ENCODE results near the gene POLQ. TPM values are rescaled to one million over a fixed set of nuclear protein-coding genes. Genes with fewer than 3 reads are reported as not detected.
"Not testable (repeated sequence)": the region's sequence is repeated elsewhere in the genome, so short reads cannot be mapped to it uniquely, and the experiment has no call there.

POLQ gene
- total RNA-seq, 1 donor from 2014 or later: 0.45 TPM

DNA sequence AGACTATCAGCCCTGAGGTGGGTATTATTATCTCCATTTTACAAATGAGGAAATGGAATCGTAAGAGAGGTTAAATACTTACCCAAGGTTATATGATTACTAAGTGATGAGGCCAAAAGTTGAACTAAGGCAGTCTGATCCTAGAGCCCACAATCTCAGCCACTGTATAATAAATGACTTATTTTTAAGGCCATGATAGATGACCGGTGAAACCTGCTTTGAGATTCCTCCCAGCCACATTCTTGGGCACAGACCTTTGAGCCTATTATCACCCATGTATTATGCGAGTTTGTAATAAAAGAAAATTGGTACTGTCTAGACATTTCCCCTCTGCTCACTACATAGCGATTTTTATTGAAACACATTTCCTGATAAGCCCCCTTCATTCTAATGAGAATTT is 37.4 kb downstream of the POLQ start:
- peak; percentile 42 for DNase-seq (ENCODE audit: low read depth)

DNA sequence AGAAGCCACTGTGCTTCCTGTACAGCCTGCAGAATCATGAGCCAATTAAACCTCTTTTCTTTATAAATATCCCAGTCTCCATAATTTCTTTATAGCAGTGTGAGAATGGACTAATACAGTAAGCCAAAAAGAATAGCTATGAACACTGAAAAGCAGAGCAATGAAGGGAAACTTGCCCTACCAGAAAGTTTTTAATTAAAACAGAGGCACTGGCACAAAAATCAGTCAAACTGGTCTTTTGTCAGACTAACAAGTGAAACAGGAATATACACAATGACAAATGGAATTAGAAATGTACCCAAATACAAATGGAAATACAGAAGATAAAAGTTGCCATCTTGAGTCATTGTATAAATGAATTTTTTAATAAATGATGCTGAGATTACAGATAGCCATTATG is 40.5 kb downstream of the POLQ start:
- DNase-seq (ENCODE audit: low read depth): no peak

DNA sequence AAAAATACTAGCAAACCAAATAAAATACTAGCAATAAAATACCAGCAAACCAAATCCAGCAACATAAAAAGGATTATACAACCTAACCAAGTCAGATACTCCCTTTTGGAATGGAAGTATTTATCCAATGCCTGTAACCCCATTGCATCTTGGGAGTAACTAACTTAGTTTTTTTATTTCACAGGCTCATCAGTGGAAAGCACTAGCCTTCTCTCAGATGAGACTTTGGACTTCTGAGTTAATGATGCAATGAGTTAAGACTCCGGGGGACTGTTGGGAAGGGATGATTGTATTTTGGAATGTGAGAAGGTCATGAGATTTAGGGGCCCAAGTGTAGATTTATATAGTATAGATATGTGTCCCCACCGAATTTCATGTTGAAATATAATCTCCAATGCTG is 41.2 kb downstream of the POLQ start:
- peak; percentile 52 for DNase-seq (ENCODE audit: low read depth)

DNA sequence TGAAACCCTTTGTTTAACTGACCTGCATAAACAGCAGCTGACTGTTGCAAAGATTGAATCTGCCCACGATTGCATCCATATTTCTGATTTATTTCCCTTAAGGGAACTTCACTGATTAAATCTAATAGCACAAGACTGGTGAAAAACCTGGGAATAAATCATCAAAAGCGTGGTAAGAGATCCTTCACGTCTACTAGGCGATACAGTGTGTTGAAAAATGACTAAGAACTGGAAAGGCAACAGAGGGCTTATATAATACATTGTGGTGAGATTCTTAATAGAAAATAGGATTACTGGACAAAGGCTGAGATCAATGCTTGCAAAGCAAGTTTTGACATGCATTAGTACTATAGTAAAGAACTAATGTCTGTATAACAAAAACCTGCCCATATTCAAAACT is 49.0 kb downstream of the POLQ start:
- no peak for DNase-seq (ENCODE audit: low read depth)

DNA sequence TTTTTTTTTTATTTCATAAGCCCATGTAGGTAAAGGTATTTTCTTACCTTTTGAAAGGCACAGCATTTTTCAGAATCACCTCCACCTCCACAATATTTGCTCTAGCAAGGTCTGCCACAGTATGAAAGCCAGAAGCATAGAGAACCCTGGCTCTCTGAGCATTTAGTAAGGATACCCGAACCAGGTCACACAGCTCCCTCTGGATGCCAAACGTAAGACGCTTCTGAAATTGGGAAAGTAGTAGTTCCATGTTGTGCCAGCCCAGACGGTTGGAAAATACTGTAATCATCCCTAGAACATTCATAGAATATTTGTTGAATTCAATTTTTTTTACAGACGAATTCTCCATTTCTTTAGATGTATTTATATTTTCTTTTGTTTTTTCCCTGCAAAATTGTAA is 52.4 kb downstream of the POLQ start:
- no peak for DNase-seq (ENCODE audit: low read depth)

DNA sequence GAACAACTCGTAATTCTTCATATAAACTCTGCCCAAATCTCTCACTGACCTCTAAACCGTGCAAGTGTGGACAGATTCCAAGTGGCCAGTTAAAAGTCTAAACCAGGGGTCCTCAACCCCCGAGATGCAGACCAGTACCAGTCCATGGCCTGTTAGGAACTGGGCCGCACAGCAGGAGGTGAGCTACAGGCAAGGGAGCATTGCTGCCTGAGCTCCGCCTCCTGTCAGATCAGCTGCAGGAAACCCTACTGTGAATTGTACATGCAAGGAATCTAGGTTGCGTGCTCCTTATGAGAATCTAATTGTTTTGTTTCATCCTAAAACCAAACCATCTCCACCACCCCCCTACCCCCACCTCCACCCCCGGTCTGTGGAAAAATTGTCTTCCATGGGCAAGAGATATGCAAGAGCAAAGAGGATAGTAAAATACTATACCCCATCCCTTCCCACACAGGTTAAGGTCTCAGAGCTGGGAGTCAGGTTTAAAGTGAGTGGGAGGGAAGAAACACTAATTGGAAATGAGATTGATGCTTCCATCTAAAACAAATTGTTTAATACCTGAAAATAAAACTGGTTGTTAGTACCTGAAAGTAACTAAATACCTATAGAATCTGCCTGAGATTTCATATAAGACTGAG is 54.0 kb downstream of the POLQ start:
- no peak for DNase-seq (ENCODE audit: low read depth)

DNA sequence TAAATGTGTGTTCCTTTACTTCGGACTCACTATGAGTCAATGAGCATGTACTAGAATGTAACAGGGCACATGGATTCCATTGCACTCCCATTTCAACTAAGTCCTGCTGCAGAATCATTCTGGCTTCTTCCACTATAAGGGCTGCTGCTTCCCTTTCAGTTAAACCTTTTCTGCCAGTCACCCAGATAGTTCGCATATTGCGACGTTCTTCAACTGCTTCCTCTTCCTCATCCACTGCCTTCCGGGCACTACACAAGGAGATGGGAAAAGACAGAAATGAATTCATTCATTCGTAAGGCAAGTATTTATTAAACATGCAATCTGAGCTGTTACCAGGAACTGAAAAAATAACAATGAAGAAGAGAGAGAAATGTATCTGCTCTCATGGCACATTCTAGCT is 55.6 kb downstream of the POLQ start:
- no peak for DNase-seq (ENCODE audit: low read depth)

DNA sequence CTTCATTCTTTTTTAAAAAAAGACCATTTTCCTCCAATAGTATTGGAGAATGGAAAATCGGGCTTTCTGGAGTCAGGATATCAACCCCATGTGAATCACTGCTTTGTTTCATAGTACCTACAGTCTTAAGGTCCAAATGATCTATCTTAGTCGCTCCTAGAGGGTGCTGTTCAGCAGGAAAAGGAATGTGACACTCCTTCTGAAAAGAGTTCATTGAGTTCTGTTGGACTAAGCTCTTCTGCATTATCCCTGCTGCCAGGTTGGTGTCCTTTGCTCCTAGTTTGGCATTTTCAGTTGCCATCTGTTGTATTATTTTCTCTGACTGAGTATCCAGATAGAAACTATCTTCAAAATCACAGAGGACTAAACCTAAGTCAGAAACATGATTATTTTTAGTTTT is 57.2 kb downstream of the POLQ start:
- DNase-seq (ENCODE audit: low read depth): peak; percentile 52

DNA sequence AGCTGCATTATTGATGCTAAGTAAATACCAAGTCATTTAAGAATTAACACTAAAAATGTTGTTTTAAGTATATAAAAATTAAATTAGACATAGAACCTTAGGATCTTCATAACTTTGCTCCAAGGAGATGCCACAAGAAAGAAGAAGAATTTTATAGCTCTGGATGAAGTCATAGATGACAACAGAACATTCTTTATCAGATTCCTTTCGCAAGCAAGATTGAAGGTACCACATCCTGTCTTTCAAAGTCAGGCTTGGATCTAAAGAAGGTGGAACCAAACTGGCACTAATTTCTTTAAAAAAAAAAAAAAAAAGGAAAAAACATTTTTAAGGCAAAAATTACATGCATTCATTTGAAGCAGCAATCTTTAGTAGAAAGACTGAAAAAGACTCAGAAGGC is 62.5 kb downstream of the POLQ start:
- DNase-seq (ENCODE audit: low read depth): peak; percentile 41

DNA sequence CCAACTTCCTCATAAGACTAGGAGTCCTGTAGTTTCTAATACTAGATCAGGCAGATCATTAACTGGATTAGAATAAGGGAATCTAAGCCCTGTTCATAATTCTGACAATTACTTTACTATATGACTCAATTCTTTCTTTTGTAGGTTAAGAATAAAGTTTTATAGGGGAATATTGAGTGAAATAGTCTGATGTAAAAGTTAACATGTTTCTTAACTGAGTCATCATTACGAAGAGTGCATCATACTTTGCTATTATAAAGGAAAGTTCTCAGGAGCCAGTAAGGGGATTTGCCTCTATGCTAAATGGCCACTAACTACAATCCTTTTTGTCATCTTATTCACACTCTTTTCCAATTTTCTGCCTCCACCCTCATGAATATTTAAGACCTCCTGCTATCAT is 63.1 kb downstream of the POLQ start:
- peak; percentile 83 for DNase-seq (ENCODE audit: low read depth)

DNA sequence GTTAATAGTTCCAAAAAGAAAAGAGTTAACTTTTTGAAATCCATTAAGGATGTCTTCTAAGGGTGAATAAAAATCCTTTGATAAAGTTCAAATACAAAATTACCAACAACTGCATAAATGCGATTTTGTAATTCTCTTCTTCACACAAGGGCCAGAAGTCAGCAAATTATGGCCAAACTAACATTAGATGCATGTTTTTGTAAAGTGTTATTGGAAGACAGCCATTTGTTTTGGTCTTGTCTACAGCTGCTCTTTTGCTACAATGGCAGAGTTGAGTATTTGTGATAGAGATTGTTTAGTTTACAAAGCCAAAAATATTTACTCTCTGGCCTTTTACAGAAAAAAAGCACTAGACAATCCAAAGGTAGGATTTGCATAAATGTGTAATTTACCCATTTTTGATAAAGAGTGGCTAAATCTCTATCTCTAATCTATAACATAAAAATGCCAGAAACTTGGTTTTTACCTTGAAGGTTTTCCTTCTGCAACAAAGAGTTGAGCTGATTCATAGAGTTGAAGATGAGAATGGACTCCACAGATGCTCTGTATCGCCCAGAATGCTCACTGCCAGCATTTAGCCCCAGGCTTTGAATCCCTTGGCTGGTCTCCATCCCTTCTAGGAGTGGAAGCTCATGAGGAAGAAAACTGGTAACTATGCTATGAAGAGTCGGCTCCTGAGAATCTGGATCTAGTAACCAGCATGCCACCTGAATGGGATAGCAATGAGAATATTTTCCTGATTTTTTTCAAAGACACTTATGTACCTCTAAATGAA is 64.5 kb downstream of the POLQ start:
- no peak for DNase-seq (ENCODE audit: low read depth)

DNA sequence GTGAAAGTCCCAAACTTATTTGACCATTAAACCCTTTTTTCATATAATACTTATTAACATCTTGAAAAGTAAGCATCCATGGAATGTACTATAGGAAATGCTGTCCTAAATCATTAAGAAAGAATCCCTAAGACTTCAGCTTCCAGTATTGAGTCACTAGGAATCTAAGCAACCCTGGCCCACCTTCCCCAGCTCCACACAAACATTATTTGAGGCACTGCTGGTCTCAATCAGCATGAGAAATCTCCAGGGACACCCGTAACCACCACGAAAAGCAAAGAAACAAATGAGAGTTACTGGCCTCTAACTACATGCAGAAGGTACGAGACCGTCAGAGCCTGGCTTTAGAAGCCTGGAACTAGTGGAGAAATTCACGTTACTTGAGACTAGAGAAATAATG is 68.2 kb downstream of the POLQ start:
- DNase-seq (ENCODE audit: low read depth): peak; percentile 36

DNA sequence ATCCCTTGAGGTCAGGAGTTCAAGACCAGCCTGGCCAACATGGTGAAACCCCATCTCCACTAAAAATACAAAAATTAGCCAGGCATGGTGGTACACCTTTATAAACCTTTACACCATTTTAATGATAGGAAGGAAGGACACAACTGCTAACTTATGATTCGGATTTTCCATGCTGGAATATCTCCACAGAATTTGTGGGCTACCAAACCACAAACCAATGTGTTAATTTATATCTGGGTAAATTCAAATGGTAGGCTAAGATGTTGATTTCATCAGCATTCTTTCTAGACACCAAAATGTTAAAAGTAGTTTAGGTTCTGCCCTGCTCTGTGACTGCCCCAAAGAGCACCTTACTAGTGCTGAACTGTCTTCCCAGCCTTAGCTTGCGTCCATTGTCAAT is 72.8 kb downstream of the POLQ start:
- DNase-seq (ENCODE audit: low read depth): no peak

DNA sequence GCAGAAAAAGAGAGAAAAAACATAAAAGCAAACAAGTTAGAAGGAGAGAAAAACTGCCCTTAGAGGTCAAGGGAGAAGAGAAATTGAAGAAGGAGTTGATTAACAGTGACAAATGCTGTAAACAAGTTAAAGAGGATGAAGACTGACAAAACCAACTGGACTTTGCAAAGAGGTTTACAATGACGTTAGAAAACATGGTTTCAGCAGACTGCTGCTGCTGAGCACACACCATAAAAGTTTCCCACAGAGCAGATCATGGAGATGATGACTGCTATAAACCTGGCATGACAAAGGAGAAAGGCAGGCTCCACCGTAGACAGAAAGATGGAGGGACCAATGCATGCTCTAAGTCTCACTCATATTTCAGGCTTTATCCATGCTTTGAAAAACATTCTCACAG is 78.7 kb downstream of the POLQ start:
- DNase-seq (ENCODE audit: low read depth): no peak

DNA sequence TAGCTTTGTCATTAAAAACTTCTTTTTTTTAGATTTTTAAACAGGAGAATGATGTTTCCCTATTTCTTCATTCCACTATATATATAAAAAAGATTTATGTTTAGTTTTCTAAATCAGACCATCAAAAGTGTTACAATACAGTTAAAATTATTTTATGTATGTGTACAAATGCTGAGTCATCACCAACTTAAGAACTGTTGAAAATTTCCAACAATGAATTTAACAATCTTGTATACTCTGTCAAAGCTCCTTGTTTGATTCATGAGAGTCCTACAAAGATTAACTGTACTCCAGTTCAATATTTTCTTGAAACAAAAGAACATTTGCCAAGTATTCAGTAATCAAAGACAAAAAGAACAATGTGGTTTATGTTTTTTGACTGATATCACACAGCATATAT is 82.0 kb downstream of the POLQ start:
- no peak for DNase-seq (ENCODE audit: low read depth)

DNA sequence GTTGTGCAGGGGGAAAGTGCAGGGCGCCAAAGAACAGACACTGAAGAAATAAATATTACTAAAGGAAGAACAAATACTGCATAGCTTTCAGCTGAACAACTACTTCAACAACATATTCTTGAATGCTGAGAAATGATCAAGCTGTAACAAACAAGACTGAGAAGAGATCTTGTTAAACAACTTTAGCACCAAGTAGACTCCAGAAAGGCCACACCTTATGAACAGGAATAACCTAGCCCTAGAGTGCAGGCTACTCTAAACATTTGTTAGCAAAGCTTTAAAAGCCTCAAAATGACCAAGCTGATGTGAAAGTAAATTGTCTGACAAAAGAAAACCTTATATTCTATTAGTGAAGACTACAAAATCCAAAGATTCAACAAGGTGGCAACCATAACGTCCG is 83.2 kb downstream of the POLQ start:
- DNase-seq (ENCODE audit: low read depth): no peak

DNA sequence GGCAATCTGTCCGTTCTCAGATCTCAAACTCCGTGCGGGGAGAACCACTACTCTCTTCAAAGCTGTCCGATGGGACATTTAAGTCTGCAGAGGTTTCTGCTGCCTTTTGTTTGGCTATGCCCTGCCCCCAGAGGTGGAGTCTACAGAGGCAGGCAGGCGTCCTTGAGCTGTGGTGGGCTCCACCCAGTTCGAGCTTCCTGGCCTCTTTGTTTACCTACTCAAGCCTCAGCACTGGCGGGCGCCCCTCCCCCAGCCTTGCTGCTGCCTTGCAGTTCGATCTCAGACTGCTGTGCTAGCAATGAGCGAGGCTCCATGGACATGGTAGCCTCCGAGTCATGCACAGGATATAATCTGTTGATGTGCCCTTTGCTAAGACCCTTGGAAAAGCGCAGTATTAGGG is 94.0 kb downstream of the POLQ start:
- DNase-seq (ENCODE audit: low read depth): not testable (repeated sequence)

DNA sequence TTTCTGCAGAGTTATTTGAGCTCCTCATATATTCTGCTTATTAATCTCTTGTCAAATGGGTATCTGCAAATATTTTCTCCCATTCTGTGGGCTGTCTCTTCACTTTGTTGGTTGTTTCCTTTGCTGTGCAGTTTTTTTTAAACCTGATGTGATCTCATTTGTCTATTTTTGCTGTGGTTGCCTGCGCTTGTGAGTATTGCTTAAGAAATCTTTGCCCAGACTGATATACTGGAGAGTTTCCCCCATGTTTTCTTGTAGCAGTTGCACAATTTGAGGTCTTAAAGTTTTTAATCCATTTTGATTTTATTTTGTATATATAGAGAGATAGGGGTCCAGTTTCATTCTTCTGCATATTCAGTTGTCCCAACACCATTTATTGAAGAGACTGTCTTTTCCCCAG is 102.3 kb downstream of the POLQ start:
- no peak for DNase-seq (ENCODE audit: low read depth)

DNA sequence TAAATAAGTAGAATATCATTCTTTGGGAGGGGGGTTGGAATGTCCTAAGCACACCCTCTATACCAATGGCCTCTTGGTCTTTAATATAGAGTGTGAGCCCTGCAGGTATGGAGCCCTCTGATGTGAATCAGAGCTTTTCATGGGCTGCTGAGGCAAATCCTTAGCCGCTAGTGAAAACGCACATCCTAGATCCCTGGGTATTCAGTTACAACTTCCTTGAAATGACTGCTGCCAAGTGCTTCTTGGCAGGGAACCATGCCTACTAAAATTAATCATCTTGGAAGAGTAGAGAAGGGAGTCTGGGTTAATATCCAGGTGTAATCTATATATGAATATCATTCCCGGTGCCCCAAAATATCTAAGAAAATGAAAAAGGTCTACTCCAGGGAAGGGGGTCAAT is 109.1 kb downstream of the POLQ start:
- DNase-seq (ENCODE audit: low read depth): peak; percentile 14

DNA sequence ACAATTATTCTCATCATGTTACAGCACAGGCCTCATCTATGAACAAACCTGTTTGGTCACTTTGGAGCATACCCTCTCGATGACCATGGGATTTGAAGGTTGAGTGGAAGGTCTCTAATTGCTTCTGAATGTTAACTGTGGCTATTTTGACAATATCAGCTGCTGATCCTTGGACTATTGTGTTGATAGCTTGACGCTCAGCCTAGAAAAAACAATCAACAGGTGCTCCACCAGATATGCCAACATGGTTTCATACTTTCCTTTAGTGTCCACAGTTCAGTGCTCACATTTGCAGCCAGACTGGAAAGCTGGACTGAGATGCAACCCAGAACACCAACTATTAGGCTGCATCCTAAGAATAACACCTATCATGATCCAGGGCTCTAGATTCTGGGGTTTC is 109.7 kb downstream of the POLQ start:
- DNase-seq (ENCODE audit: low read depth): no peak

DNA sequence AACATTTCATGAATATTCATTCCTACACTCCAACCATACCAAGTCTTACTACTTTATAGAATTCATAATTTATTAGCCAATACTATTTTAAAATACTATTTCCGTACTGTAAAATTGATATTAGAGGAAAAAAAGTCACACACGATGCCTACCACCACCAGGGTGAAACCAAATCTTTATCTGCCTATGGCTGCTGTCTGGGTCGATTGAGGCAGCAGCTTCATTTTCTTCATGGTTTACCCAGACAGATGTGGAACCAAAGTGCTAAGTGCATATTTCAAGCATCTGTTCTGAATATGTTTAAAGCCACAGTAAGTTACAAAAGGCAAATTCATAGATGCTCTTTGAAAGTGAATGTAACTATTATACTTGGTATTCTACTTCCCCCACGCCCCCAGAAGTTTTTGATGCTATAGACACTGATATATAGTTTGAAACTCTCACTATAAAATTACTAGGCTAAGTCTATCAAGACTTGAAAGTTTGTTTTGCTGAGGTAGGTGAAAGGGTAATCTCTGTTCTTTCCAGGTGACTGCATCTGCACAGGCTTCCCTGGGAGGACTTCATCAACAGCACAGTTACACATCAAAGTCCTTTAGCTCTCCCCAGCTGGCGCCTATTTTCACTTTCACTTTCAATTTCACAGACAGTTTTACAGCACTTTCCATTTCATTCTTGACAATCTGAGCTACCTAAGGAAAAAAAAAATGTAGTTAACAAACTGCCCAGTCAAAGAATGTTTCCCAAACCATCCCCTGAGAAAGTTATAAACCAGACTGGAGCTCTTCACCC is 113.9 kb downstream of the POLQ start:
- peak; percentile 84 for DNase-seq (ENCODE audit: low read depth)

DNA sequence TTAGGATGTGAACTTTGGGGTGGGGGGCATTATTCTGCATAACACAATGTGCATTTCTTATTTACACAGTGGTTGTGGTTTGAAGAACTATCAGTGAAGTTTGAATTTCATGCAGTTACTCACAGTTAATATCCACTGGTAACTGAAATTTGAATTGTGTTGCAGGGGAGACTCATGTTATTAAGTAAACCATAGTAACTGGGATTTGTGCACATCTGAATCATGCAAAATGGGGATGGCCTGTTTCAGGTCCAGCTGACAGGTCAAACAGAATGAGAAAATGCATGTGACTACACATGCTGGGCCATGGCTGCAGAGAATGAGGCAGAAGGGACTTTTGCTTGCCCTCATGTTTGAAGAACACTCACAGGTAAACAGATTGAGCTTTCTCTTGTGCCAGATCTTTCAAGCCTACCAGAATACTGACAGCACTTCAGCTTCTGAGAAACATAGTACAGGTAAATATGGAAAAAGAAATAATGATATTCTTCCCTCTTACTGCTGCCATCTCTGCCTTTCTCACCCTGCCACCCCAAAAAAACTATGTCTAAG is 115.0 kb downstream of the POLQ start:
- DNase-seq (ENCODE audit: low read depth): peak; percentile 18

DNA sequence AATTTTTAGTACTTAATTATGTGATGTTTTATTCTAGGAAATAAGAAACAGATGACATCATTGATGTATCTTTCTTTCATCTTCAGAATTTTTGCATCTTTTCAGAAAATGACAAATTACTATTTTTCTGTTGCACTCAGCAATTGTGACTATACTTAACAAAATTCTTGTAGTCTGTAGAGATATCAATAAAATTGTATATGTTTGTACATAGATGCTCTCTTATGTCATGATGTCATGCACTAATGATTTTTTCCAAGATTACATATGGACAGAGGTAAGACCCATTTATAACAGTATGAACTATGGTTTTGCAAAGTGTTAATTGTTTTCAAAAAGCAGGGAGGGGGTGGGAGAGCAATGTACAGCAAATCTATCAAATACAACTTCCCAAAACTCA is 121.2 kb downstream of the POLQ start:
- no peak for DNase-seq (ENCODE audit: low read depth)
